IPS-NIHi11 (cell line): Measurements from ENCODE around the gene TSPAN11.
"Not testable (repeated sequence)": the region's sequence is repeated elsewhere in the genome, so short reads cannot be mapped to it uniquely, and the experiment has no call there.

ENCODE experiments used
- DNase-seq: peaks from one replicate; pipeline ENCODE4 v3.0.0; 2012; ENCODE audit warnings: mixed read lengths, low spot score

The TSPAN11 gene, protein sequence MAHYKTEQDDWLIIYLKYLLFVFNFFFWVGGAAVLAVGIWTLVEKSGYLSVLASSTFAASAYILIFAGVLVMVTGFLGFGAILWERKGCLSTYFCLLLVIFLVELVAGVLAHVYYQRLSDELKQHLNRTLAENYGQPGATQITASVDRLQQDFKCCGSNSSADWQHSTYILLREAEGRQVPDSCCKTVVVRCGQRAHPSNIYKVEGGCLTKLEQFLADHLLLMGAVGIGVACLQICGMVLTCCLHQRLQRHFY

DNA sequence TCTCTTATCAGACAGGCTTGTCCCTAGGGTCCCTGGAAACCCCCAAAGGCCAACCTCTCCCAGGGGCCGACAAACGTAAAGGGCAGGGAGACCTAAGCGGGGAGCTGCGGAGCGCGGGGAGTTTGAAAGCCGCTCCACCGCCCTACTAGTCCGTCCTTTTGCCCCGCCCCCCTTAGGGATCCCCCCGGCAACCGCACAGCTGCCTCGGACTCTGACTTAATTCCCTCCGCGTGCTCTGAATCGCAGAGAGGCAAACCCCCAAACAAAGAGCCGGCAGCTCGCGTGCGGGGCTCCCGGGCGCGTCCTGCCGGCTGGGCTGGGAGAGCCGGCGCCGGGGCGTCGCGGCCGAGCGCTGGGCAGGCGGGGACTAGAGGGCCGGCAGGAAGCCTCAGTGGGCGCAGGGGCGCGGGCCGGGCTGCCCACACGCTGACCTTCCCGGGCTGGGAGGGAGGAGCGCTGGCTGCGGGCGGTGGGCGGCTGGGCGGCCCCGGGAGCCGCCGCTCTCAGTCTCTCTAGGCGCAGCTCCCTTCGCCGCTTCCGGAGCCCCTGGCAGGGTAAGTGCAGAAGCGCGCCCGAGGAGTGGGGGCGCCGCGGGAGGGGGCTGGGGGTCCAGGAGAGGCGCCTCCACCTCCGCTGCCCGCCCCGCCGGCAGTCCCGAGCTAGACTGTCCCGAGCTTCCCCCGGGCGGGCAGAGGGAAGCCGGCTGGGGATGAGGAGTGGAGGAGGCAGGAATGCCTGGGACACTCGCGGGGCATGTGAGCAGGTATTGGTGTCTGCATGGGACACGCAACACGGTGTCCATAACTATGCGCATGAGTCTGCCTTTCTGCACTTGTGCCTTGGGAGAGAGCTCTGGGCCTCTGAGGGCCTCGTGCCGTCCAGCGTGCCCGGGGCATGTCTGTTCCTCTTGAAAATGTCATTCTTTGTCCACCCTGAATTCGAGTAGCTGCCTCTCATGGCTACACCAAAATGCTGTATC is at the start of gene TSPAN11:
Gene TSPAN11 (plus strand): TSS at position 506 of the 979 bp plus-strand sequence. CDS start 27,244 bp downstream, outside the sequence.
- DNase-seq = peak; percentile 88

DNA sequence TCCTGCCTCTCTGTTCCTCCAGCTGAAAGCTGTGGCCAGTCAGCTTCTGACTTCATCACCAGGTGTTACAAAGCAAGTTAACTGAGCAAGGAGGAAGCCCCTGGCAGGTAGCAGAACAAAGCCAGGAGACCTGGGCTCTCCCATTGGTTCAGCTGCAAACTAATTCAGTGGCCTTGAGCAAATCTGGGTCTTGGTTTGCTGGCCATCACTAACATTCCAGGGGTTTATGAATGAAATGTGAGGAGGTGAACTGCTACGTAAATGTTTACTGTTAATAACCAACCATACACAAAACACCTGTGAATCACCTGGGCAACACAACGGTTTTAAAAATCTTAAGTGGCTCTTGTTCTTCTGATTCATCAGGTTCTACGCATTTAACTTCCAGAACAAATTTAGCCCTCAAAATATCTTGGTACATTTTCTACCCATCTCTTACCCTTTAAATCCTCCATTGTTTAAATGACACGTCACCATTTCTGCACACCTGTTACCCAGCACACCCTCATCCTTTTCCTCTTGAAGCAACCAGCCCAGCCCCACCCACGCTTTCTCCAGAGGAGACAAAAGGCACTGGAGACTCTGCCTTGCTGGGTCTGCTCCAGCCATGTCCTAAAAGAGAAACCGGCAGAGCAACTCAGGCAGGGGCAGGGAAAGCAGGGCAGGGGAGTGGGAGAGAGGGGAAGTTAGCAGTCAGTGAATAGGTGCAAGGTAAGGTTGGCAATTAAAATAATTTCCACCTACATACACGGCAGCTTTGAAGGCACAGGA is 49.3 kb upstream of the TSPAN11 start:
- no peak for DNase-seq

DNA sequence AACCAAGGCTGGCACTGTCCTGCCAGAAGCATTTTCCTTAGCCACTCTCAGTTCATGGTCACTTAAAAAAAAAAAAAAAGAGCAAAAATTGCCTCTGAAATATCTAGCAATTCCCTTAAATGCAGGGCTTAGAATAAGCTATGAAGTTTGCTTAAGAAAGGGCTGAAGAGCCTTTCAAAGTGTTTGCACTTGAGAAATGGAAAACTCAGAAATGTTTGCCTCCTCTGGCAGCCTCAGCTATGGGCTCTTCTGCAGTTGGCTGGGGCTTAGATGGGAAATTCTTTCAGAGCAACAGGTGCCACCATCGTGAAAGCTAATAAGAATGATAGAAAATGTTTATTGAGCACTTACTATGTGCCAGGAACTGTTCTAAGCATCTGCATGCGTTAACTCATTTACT is 48.5 kb upstream of the TSPAN11 start:
- DNase-seq = no peak

DNA sequence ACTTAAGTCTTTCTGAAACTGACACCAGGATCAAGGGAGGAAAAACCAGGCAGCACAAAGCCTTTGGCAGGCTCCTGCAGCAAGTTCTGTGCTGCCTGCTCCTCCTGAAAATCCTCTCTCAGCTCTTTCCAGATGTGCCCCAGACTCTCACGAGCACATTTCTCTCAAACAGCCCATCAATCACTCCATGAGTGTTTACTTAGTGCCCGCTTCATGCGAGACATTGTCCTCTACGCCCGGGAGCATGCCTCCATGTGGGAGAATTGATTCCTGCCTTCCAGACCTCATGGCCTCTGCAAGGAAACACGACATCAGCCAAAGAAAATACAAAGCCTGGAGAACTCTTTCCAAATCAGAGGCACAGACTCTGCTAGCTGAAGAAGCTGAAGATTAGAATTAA is 46.5 kb upstream of the TSPAN11 start:
- no peak for DNase-seq

DNA sequence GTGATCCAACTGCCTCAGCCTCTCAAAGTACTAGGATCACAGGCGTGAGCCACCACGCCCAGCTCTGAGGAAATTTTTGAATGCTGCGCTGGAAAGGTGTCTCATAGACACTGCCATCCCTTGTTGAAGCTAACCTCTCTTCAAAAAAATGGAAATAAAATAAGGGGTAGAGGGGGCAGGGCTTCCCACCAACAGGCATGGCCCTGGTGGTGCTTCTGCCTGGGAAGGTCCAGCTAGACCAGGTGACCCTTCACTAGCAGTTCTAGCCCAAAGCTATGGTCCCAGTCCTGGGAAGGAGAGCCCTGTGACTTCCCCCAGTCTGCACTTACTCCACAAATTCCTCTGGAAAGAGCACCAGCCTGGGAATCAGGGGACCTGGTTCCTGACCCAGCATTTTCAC is 45.7 kb upstream of the TSPAN11 start:
- no peak for DNase-seq

DNA sequence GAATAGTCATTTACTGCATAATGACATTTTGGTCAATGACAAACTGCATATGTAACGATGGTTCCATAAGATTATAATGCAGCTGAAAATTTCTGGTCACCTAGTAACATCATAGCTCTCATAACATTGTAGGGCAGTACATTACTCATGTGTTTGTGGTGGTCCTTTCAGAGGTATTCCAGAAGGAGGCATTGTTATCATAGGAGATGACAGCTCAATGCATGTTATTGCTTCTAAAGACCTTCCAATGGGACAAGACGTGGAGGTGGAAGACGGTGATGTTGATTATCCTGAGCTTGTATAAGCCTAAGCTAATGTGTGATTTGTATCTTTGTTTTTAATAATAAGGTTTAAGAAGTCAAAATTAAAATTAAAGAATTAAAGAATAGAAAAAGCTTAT is 43.8 kb upstream of the TSPAN11 start:
- DNase-seq = no peak

DNA sequence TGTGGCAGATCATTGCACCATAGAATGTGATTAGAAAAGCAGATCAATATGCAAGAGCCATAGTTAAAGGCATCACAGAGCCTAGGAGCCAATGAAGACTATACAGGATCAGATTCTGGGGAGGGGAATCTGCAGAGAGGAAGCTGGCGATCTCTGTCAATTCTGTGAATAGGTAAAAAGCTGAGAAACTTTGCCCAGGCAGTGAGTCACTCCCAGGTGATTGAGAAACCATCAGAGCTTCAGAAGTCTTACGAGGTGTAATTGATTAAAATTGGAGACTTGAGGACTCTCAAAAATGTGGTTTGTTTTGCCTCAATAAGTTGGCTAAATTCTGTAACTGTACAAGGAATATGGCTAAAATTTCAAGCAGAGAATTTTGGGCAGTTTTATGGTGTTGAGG is 41.7 kb upstream of the TSPAN11 start:
- no peak for DNase-seq

DNA sequence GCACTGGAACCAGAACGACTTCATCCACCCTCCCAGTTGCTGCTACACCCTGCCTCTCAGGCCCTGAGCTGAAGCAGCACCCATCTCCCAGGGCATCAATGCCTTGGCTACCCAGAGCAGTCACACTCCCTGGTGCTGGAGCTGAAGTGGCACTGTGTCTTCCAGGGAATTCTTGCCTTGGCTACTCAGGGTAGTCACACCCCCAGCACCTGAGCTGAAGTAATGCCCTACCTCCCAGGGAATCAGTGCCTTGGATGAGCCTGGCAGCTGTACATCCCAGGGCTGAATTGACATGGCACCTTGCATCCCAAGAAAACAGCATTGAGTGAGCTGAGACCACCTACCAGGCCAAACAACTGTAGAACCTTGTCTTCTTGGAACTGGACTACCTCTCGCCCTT is 41.2 kb upstream of the TSPAN11 start:
- no peak for DNase-seq

DNA sequence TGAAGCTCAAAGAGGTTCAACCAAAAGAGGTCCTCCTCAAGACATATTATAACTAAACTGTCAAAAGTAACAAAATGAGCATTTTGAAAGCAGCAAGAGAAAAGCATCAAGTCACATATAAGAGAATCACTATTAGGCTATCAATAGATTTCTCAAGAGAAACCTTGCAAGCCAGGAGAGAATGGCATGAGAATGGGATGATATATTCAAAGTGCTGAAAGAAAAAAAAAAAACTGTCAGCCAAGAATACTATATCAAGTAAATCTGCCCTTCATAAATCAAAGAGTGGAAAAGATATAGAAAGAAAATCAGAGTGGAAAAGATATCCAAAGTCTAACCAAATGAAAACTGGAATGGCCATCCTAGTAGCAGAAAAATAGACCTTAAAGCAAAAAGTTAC is 39.3 kb upstream of the TSPAN11 start:
- no peak for DNase-seq

DNA sequence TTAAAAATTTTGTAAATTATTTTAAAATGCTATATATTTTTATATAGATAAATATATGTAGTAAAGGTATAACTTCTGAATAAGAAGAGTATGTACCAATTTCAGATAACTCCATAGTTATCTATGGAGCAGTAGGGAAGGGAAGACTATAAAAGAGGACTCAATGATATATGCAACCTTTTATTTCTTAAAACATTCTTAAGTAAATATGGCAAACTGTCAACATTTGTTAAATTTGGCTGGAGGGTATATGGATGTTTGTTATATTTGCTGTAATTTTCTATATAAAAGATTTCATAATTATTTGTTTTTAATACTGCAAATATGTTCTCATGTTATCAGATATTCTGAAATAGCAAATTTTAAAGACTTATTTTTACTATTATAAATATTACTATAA is 38.3 kb upstream of the TSPAN11 start:
- DNase-seq = no peak

DNA sequence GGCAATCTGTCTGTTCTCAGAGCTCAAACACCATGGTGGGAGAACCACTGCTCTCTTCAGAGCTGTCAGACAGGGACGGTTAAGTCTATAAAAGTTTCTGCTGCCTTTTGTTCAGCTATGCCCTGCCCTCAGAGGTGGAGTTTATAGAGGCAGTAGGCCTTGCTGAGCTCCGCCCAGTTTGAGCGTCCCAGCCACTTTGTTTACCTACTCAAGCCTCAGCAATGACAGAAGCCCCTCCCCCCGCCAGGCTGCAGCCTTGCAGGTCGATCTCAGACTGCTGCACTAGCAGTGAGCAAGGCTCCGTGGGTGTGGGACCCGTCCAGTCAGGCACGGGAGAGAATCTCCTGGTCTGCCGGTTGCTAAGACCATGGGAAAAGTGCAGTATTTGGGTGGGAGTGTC is 32.0 kb upstream of the TSPAN11 start:
- not testable (repeated sequence) for DNase-seq

DNA sequence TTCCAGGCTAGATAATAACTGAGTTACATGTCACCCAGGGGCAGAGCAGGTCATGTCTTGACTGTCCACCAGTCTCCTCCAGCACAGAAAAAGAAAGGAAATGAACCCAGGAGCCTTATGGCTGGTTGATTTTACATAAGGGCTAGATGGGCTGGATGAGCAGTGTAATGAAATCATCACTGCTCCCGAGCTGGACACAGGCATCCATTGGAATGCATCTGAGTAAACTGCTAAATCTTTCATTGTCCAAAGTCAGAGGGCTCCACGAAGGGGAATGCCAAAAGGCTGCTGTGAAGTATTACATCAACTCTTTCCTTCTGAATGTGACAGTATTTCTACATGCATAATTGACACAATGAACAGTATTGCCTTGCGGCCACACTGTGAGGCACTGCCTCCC is 30.1 kb upstream of the TSPAN11 start:
- no peak for DNase-seq

DNA sequence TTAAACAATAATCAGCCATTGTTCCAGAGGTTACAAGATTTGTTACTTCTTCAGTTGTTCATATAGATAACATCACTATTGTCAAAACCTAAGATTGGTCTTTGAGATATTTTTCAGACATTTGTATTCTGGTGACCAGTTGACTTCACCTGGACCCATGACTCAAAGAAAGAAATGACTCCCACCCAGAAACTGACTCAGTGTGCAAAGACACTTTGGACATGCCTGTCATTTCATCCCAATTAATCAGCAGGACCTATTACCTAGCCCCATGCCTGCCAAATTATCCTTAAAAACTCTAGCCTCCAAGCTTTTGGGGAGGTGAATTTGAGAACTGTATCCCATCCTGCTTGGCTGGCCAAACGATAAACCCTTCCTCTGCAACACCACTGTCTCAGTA is 27.7 kb upstream of the TSPAN11 start:
- no peak for DNase-seq

DNA sequence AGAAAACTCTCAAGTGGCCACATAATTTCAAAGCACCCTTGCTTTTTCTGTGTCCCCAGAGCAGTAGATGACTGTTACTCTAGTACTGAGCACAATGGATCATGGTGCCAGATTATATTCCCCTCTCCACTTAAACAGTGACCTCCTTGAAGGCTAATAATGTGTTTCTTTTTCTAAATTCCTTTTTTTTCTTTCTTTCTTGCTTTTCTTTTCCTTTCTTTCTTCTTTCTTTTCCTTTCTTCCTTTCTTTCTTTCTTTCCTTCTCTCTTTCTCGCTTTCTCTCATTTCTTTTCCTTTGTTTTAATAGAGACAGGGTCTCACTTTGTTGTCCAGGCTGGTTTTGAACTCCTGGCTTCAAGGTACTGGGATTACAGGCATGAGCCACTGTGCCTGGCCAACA is 26.2 kb upstream of the TSPAN11 start:
- no peak for DNase-seq

DNA sequence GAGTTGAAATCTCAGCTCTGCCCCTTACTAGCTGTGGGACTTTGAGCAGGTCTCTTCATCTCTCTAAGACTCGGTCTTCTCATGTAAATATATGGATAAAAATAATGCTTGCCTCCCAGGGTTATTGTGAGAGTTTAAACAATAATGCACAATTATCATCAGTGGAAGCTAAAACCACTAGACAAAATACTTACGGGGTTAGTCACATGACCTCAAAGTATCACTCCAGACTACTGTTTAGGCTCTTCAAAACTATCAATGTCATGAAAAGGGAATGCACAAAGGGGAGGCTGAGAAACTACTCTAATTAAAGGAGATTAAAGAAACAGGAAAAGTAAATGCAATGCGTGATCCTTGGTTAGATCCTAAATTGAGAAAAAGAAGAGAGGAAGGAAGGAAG is 24.5 kb upstream of the TSPAN11 start:
- DNase-seq = no peak

DNA sequence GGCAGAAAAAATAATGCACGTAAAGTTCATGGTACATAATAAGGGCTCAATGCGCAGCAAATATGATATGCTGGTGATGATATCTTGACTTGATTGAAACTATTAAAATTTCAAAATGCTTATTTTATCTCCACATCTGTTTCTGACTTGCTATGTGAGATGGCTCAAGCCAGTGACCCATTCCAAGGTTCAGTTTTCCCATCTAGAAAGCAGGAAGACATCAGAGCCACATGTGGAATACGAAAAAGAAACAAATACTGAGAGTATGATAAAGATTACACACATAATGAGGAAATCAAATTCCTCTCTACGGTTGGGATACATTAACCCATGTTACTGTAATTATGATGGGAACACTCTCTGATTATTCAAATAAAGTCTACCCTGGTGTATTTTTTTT is 24.0 kb upstream of the TSPAN11 start:
- no peak for DNase-seq

DNA sequence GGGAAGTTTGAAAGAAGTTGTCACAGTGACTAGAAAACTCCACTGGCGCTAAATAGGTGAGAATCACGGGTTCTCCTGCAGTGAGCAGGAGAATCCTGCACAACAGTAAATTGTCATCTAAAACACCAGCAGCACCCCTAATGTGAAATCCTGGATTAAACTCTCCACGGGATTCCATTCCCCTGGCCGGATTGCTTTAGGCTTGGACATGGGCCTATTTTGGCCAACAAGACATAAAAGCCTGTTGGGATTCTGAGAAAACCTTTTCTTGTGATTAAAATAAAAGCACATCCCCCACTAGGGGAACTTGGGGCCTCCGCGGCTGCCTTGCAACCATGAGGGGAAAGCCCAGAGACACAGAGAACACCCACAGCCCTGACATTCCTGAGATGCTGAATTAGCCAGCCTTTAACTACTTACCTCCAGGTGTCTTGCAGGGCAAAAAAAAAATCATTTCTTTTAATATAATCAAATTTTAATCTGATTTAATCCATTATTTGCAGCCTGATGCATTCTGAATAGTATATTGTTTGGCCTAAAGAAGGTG is 21.0 kb upstream of the TSPAN11 start:
- DNase-seq = no peak

DNA sequence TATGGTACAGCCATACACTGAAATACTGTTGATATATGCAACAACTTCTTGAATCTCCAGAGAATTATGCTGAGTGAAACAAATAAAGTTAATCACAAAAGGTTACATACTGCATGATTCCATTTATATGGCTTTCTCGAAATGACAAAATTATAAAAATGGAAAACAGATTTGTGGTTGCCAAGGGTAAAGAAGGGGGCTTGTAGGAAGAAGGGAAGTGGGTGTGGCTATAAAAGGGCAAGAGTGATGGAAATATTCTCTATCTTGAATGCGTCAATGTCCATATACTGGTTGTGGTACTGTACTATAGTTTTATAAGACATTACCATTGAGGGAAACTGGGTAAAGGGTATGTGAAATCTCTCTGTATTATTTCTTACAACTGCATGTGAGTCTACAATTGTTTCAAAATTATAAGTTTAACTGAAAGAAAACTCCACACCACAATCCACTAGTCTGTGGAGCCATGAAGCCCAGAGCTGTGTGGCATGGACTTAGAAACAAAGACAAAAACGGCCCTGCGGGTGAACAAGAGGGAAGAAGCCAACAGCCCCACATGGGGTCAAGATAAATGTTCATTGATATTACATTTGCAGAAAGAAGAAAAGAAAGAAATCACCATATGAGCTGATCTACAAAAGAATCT is 18.3 kb upstream of the TSPAN11 start:
- no peak for DNase-seq

DNA sequence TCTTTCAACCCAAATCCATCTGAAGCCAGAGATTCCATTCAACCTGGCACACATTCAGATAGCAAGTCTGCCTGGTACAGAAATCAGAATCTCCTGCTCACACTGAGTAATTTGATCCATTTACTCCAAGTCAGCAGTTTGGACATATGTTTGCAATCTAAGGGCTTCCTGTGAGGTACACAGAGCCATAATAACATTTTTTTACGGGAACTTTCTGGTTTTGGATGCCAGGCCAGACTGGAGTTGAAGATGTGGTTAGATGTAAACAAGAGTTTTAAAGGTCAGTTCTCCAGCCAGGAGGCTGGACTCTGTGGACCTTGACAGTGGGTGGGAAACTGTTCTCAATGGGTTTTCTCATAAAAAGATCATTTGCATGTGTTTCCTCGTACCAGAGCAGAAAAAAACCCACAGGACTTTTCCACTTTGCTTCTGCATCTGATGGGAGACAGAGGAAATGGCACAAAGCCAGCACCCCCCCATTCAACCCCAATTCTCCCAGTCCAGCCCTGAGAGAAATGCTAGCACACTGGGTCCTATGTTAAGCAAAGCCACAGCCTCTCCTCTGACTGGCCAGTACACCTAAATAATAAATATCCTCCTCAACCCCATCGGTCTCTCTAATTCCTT is 17.7 kb upstream of the TSPAN11 start:
- no peak for DNase-seq

DNA sequence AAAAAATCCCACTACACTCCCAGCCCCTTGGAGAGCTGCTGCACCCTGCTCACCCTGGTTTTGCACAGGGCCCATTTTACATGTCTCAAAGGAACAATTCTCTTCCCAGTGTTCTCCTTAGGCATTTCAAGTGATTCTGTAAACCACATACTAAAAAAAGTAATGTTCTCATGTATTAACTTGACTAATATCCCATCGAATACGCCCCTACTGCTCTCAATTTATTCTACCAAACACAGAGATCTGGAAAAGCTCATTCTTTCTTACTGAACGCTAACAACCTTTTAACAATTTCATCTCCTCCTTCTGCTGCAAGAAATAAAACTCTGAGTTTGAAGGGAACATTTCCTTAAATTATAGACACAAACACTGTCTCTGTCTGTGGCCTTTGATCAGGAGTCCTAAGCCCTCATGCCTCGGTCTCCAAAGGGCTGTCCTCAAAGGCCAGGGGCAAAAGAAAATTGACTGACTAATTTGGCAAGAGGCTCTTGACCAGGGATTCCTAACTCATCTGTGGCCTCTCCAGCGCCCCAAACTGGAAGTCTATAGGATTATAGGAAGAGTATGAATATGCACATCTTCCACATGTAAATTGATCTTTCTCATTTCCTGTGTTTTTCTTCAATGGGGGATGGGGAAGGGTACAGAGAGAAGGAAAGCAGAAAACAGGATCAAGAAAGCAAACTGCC is 17.1 kb upstream of the TSPAN11 start:
- no peak for DNase-seq

DNA sequence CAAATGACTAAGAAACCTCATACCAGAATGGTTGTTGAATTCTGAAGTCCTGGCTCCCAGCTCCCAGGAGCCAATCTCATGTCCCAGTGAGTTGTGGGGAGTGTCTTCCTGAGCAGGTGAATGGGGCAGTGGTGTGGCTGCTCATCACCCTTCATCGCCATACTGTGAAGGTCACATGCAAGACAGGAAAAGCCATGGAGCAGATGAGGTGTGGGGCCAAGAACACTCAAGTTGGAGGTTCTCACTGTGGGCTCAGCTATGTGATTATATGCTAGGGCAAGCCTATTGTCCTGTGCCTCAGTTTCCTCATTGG is 16.6 kb upstream of the TSPAN11 start:
- DNase-seq = no peak
